GM23338 (cell line): ENCODE measurements around the gene OAS2. TPM values are rescaled to one million over a fixed set of nuclear protein-coding genes. Genes with fewer than 3 reads are reported as not detected.

Source experiments
- ATAC-seq: fragments of 200-7000 bp; cut with Tn5 transposase; 3 replicates; pipeline ENCODE4 v1.9.1; 2020
- DNase-seq: peaks from one replicate; pipeline ENCODE4 v3.0.0-alpha.2; 2015; ENCODE audit warnings: low spot score
- H2AFZ ChIP-seq: fragments of 200-600 bp; sonication (generic); 2 replicates; pipeline ENCODE4 v1.8.0; 2016; ENCODE audit warnings: antibody characterized with exemption, mild to moderate bottlenecking, moderate library complexity
- H3F3A ChIP-seq: fragments of 200-600 bp; sonication (generic); replicated peaks from 2 replicates; pipeline ENCODE4 v1.8.0; 2017; ENCODE audit warnings: antibody characterized with exemption, mixed run types, low read depth
- H3K27ac ChIP-seq: fragments of 200-600 bp; sonication (generic); 2 replicates; pipeline ENCODE4 v1.6.1; 2016; ENCODE audit warnings: low read depth
- H3K27me3 ChIP-seq: fragments of 200-600 bp; sonication (generic); 2 replicates; pipeline ENCODE4 v1.8.0; 2016; ENCODE audit warnings: mild to moderate bottlenecking, mixed run types, moderate library complexity; ENCODE audit not compliant: insufficient read depth
- H3K36me3 ChIP-seq: fragments of 200-600 bp; sonication (generic); 2 replicates; pipeline ENCODE4 v1.8.0; 2016; ENCODE audit warnings: mild to moderate bottlenecking; ENCODE audit not compliant: insufficient read depth
- H3K4me1 ChIP-seq: fragments of 200-600 bp; sonication (generic); 2 replicates; pipeline ENCODE4 v1.8.0; 2016; ENCODE audit warnings: mild to moderate bottlenecking, moderate library complexity; ENCODE audit not compliant: insufficient read depth
- H3K4me2 ChIP-seq: fragments of 200-600 bp; sonication (generic); 2 replicates; pipeline ENCODE4 v1.7.1; 2017; ENCODE audit warnings: mixed run types
- H3K4me3 ChIP-seq: fragments of 200-600 bp; sonication (generic); 2 replicates; pipeline ENCODE4 v1.6.1; 2016; ENCODE audit warnings: mixed run types
- H3K79me2 ChIP-seq: fragments of 200-600 bp; sonication (generic); replicated peaks from 2 replicates; pipeline ENCODE4 v1.8.0; 2017; ENCODE audit warnings: mild to moderate bottlenecking; ENCODE audit not compliant: insufficient read depth
- H3K9me2 ChIP-seq: fragments of 200-600 bp; sonication (generic); 2 replicates; pipeline ENCODE4 v1.8.0; 2017; ENCODE audit not compliant: insufficient read depth
- H4K20me1 ChIP-seq: fragments of 200-600 bp; sonication (generic); replicated peaks from 2 replicates; pipeline ENCODE4 v1.8.0; 2017; ENCODE audit warnings: mild to moderate bottlenecking; ENCODE audit not compliant: insufficient read depth
- H3K27ac Mint-ChIP-seq: 2 replicates; pipeline ENCODE4 v1.8.0; 2020; ENCODE audit warnings: inconsistent platforms, mild to moderate bottlenecking, moderate library complexity, mixed read lengths
- H3K27me3 Mint-ChIP-seq: 3 replicates; pipeline ENCODE4 v1.8.0; 2022; ENCODE audit warnings: low read depth, mild to moderate bottlenecking, moderate library complexity, mixed read lengths, inconsistent platforms; ENCODE audit not compliant: insufficient read depth, poor library complexity
- H3K36me3 Mint-ChIP-seq: 3 replicates; pipeline ENCODE4 v1.8.0; 2021; ENCODE audit warnings: low read depth, mild to moderate bottlenecking, inconsistent platforms, moderate library complexity, mixed read lengths
- H3K4me1 Mint-ChIP-seq: 3 replicates; pipeline ENCODE4 v1.8.0; 2020; ENCODE audit warnings: mild to moderate bottlenecking, inconsistent platforms, mixed read lengths
- H3K4me3 Mint-ChIP-seq: 3 replicates; pipeline ENCODE4 v1.8.0; 2021; ENCODE audit warnings: moderate library complexity, mild to moderate bottlenecking, inconsistent platforms, mixed read lengths
- H3K9me3 Mint-ChIP-seq: 3 replicates; pipeline ENCODE4 v1.8.0; 2020; ENCODE audit warnings: moderate library complexity, mild to moderate bottlenecking, inconsistent platforms, mixed read lengths
- CREB1 ChIP-seq: fragments of 250-450 bp; sonication (Bioruptor Pico); IDR thresholded peaks from 2 replicates; pipeline ENCODE4 v1.5.0; 2020; ENCODE audit warnings: low read depth, mild to moderate bottlenecking, moderate library complexity
- EZH2 ChIP-seq: fragments of 200-600 bp; sonication (generic); IDR thresholded peaks from one replicate; pipeline ENCODE4 v1.8.0; 2017; ENCODE audit warnings: antibody characterized with exemption, mild to moderate bottlenecking, low read depth; ENCODE audit not compliant: unreplicated experiment
- EZH2phosphoT487 ChIP-seq: fragments of 200-600 bp; sonication (generic); IDR thresholded peaks from one replicate; pipeline ENCODE4 v1.8.1; 2018; ENCODE audit warnings: antibody characterized with exemption; ENCODE audit not compliant: unreplicated experiment
- JUNB ChIP-seq: IDR thresholded peaks from one replicate; pipeline ENCODE4 v1.6.1; 2016; ENCODE audit warnings: antibody characterized with exemption; ENCODE audit not compliant: unreplicated experiment
- NANOG ChIP-seq: IDR thresholded peaks from 2 replicates; pipeline ENCODE4 v1.6.1; 2016; ENCODE audit warnings: antibody characterized with exemption, borderline replicate concordance
- POLR2AphosphoS5 ChIP-seq: IDR thresholded peaks from 2 replicates; pipeline ENCODE4 v1.6.1; 2016; ENCODE audit warnings: antibody characterized with exemption, low read depth
- REST ChIP-seq: IDR thresholded peaks from one replicate; pipeline ENCODE4 v1.6.1; 2018; ENCODE audit warnings: antibody characterized with exemption; ENCODE audit not compliant: unreplicated experiment
- STAT1 ChIP-seq: IDR thresholded peaks from one replicate; pipeline ENCODE4 v1.6.1; 2016; ENCODE audit warnings: antibody characterized with exemption; ENCODE audit not compliant: unreplicated experiment
- ZNF114 ChIP-seq: fragments of 250-450 bp; sonication (Bioruptor Pico); IDR thresholded peaks from 2 replicates; pipeline ENCODE4 v1.5.0; 2020; ENCODE audit warnings: mild to moderate bottlenecking, moderate library complexity
- polyA plus RNA-seq: library from polyadenylated mRNA; unstranded; fragments of >200 nt; fragmentation: Nextera tagmentation; extraction: Ambion mirVana; gene quantifications from 2 replicates; pipeline ENCODE4 v1.2.1, GENCODE V29; 2016
- total RNA-seq: library from RNA; depleted of rRNA; stranded (reverse); fragments of >200 nt; shearing (Covaris generic); gene quantifications from 2 replicates; pipeline ENCODE4 v1.2.3, GENCODE V29; 2014
- TF ChIP-seq, protein P1 (sequence below), 2 experiments: fragments of 200-600 bp in 1 of 2; sonication (generic) in 1 of 2; conservative IDR thresholded peaks; 2 replicates each; pipeline versions ENCODE4 v1.5.1 to v1.6.1; 2016 to 2017; ENCODE audit warnings: antibody characterized with exemption in 2 of 2, low read depth in 2 of 2, mild to moderate bottlenecking in 2 of 2, moderate library complexity in 1 of 2

The OAS2 gene
- total and polyA plus RNA-seq, 2 experiments from 2014 or later: 0.10 TPM; not detected in 1

DNA sequence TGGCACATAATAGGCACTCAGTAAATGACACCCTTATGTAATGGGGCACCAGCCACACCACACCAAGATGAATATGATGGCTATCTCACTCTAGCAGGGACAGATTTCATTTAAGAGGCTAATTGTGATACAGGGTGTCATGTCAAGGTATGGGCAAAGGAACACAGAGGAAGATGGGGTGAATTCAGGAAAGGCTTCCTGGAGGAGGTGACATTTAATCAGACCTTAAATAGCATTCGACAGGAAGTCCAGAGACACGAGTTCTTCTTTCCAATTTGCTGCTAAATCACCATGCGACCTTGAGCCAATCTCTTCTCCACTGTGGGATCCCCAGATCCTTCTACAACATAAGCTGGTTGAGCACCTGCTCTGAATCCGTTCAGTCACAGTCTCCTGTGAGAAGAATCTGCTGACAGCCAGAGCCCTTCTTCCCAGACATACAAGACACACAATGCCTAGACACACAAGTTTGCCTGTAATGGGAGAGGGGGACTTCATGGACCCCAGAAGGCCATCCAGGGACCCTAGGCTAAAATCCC is 76.7 kb downstream of the OAS2 start:
- Histone ChIP-seq H3K9me2 (no peaks in the 10 kb centered on the region), H3K36me3 (no peaks in the 10 kb centered on the region), H3F3A (0 out of 2 replicates have a peak, but pooled peaks cover 5% of the 10 kb centered on the region), H3K27ac (no peak overlapping the region), H4K20me1 (0 out of 2 replicates have a peak, but pooled peaks cover 2% of the 10 kb centered on the region), H3K4me1 (no peaks in the 10 kb centered on the region), H3K4me3 (no peak overlapping the region), H3K79me2 (no peaks in the 10 kb centered on the region), H3K27me3 (peaks cover 25% of the 10 kb centered on the region), H3K4me2 (no peak overlapping the region), H2AFZ (no peak overlapping the region)
- Mint-ChIP-seq H3K4me3 (no peak overlapping the region), H3K36me3 (no peaks in the 10 kb centered on the region), H3K27me3 (peaks cover 24% of the 10 kb centered on the region), H3K9me3 (no peaks in the 10 kb centered on the region), H3K27ac (no peak overlapping the region), H3K4me1 (peaks cover 3% of the 10 kb centered on the region; the same call in 1 of the 3 replicates)
- DNase-seq (no peak), ATAC-seq (no peak)
- TF ChIP-seq STAT1 (no peak), NANOG (no peak), POLR2AphosphoS5 (no peak), REST (no peak), CREB1 (CRISPR knock-in tag) (no peak), JUNB (no peak)

DNA sequence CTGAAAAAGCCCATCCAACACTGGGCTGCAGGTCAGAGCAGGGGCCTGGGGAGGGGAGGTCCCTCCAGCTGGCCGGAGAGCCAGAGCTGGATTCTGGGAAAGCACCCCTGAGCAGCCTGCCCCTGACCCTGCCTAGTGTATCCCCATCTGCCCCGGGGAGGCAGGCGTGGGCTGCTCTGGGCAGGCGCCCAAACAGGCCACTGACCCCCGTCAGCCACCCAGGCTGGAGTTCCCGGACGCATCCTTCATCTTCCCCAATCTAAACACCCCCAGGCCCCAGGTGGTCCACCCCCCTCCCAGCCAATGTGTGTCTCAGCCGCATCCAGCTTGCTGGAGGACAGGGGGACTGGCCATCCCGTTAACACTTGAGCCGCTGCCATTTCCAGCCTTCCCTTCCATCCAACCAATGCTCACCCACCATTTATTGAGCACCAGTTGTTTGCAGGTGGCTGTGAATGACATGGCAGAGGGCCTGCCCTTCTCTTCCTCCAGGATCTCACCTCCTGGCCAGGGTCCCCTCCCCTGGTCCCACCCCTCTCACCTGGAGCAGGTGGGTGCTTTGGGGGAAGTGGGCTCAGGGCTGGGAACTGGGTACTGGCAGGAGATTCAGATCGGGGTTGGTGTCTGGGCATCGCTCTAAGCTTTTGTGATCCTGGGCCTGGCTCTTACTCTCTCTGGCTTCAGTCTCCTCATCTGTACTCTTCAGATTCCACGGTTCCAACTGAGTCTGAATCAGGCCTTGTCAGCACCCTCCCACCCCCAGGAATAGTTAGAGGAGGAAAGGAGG is 77.5 kb downstream of the OAS2 start:
- Histone ChIP-seq H3K79me2 (no peaks in the 10 kb centered on the region), H3F3A (0 out of 2 replicates have a peak, but pooled peaks cover 5% of the 10 kb centered on the region), H3K4me1 (no peaks in the 10 kb centered on the region), H3K27me3 (peaks cover 25% of the 10 kb centered on the region), H3K36me3 (no peaks in the 10 kb centered on the region), H3K27ac (no peak overlapping the region), H2AFZ (peak overlapping the region; percentile 80; the same call in 1 of the 2 replicates), H3K9me2 (no peaks in the 10 kb centered on the region), H4K20me1 (no peaks in the 10 kb centered on the region), H3K4me3 (peak overlapping the region; percentile 69), H3K4me2 (peak overlapping the region; percentile 83; the same call in 1 of the 2 replicates)
- Mint-ChIP-seq H3K27me3 (peaks cover 19% of the 10 kb centered on the region), H3K36me3 (no peaks in the 10 kb centered on the region), H3K4me1 (peaks cover 3% of the 10 kb centered on the region; the same call in 1 of the 3 replicates), H3K4me3 (peak overlapping the region; percentile 71), H3K27ac (no peak overlapping the region), H3K9me3 (no peaks in the 10 kb centered on the region)
- TF ChIP-seq, protein P1, sequence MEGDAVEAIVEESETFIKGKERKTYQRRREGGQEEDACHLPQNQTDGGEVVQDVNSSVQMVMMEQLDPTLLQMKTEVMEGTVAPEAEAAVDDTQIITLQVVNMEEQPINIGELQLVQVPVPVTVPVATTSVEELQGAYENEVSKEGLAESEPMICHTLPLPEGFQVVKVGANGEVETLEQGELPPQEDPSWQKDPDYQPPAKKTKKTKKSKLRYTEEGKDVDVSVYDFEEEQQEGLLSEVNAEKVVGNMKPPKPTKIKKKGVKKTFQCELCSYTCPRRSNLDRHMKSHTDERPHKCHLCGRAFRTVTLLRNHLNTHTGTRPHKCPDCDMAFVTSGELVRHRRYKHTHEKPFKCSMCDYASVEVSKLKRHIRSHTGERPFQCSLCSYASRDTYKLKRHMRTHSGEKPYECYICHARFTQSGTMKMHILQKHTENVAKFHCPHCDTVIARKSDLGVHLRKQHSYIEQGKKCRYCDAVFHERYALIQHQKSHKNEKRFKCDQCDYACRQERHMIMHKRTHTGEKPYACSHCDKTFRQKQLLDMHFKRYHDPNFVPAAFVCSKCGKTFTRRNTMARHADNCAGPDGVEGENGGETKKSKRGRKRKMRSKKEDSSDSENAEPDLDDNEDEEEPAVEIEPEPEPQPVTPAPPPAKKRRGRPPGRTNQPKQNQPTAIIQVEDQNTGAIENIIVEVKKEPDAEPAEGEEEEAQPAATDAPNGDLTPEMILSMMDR (conservative IDR thresholded peaks at IDR 0.05; ENCODE audit: low read depth in 2 of 2): no peak
- TF ChIP-seq EZH2 (no peak), EZH2phosphoT487 (no peak), NANOG (no peak), STAT1 (no peak), JUNB (no peak), ZNF114 (CRISPR knock-in tag) (no peak)
- no peak for DNase-seq
- ATAC-seq: no peak; the same call in 2 of the 3 replicates
